Posterior vena cava (tissue), 2 donors: ENCODE results near the gene FZD8. TPM values are rescaled to one million over a fixed set of nuclear protein-coding genes. Genes with fewer than 3 reads are reported as not detected.

Experiments
- DNase-seq: peaks from one replicate; pipeline ENCODE4 v3.0.0-alpha.2; 2020; ENCODE audit warnings: low spot score
- intact Hi-C, 2 donors: fragments of 100-400 bp; cut with DNase I; formaldehyde crosslinking; loops; one replicate each; pipeline versions ENCODE4 v1.14.1 to v1.14.2; 2022 to 2023
- total RNA-seq, 2 donors: library from RNA; stranded (reverse); fragmentation: NEBNext Ultra II Directional; extraction: Animal tissue kit (Norgen Biotek cat#: 25700); gene quantifications; one replicate each; pipeline ENCODE4 v1.2.1, GENCODE V29; 2021
- donor health status: DM: yes; HTN: yes; CAD: no.
- donor health status: DM: yes; HTN: yes; CAD: no.

The FZD8 gene
- total RNA-seq, 2 donors from 2014 or later = 9.5 to 16.1 TPM

DNA sequence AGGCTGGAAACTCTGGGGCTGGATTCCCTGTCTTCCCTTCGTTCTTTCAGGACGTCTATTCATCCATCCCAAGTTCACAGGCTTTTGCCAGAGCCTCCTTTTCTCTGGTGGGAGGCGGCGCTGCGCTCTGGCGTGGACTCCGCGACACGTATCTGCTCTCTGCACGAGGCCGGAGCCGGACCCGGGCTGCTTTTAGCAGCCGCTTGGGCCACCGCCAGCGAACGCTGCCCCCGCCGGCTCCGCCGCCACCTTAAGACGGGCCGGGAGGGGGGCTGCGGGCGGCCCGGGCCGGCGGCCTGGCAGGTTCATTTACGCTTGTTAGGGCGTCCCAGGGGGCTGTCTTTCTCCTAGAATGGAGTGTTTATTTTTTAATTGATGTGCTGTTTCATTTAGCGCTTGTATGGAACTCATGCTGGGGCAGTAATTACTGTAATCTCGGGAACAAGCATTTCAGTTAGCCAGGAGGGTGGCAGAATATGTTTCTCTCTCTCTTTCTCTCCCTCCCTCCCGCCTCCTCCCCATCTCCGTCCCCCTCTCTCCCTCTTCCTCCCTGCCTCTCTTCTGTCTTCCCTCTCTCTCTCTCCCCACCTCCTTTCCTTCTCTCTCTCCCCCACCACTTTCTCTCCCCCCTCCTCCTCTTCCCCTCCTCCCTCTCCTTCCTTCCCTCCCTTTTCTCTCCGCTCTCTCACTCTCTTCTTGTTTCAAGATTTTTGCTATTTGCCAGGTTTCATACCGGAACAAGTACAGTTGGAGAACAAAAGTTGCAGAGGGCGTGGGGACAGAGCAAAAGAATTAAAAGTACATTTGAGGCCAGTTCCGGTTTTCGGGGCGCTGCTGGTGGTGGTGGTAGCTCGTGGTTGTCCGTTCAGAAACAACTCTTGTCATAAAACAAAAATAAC is 1.3 kb upstream of the FZD8 start:
- DNase-seq = peak; percentile 95
- intact Hi-C loops = no loop called here

DNA sequence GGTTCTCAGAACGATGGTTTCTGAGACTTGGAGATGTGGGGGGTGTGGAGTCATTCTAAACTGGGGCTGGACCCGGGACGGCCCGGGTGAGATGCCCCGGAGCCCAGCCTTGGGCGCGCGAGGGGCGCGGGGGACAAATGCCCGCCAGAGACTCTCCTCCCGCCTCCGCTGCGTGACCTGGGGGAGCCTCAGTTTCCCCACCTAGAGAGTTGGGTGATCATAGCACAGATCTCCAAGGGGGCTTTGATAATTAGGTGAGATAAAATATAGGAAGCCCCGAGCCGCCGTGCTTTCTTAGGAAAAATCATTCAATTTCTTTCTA is 658 bp upstream of the FZD8 start:
- intact Hi-C loops = no loop called here
- no peak for DNase-seq

DNA sequence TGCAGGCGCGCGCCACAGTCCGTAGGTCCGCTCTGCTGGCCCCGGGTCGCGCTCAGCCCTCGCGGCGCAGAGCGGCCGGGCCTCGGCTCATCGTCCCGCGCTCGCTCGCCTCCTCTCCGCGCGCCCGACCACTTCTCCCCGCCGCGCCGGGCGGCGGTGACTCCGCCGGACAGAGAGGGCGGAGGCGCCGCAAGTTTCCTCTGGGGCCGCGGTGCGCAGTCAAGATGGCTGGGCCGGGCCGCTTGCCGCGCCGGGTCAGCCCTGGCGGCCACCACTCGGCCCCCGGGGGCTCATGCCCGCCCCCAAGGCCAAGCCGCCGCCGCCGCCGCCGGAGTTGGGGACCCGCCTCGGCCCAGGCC is 441 bp downstream of the FZD8 start:
- intact Hi-C loops = no loop called here
- peak; percentile 82 for DNase-seq

DNA sequence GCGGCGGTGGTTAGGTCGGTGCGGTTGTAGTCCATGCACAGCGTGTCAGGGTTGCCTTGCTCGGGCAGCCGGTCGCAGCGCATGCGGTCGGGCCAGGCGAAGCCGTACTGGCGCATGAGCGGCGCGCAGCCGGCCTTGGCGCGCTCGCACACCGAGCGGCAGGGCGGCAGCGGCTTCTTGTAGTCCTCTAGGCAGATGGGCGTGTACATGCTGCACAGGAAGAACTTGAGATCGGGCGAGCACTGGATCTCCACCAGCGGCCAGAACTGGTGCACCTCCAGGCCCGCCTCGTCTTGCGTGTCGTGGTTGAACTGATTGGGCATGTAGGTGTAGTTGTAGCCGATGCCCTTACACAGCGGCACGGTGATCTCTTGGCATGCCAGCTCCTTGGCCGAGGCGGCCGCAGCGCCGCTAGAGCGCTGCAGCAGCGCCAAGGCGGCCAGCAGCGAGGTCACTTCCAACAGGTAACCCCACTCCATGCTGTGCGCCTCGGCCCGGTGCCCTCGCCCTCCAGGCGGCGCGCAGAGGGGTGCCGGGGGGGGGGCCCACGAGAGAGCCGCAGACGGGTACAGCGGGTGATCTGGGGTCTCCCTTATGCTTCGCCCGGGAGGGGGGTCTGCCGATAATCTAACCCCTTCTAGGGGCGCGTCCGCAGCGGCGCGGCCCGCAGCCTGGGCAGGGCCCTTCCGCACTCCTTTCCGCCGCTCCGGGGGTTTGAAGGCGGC is 983 bp downstream of the FZD8 start:
- peak; percentile 90 for DNase-seq
- intact Hi-C loops = no loop called here

DNA sequence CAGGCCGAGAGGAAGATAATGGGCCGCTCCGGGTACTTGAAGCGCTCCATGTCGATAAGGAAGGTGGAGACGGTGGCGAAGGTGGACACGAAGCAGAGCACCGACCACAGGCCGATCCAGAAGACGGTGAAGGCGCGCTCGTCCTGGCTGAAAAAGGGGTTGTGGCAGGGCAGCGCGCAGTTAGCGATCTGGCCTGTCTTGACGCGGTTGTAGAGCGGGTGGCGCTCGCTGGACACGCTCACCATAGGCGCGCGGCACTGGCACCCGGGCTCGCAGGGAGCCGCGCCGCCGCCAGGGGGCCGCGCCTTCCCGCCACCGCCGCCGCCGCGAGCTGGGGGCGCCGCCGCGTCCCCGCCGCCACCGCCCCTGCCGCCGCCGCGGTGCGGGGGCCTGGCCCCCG is 1.6 kb downstream of the FZD8 start:
- intact Hi-C loops = no loop called here
- peak; percentile 87 for DNase-seq

DNA sequence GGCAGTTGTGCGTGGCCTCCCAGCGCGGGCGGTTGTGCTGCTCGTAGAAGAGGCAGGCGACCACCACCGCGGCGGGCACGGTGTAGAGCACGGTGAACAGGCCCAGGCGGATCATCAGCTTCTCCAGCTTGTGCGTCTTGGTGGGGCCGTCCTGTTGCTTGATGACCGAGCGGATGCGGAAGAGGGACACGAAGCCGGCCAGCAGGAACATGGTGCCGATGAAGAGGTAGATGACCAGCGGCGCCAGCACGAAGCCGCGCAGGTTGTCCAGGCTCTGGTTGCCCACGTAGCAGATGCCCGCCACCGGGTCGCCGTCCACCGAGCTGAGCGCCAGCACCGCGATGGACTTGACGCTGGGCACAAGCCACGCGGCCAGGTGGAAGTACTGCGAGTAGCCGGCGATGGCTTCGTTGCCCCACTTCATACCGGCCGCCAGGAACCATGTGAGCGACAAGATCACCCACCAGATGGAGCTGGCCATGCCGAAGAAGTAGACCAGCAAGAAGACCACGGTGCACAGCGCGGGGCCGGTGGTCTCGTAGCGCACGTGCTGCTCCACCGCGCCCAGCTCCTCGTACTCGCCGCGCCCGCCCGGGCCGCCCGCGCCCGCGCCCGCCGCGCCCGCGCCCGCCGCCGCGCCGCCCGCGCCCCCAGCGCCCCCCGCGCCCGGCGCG is 2.2 kb downstream of the FZD8 start:
- peak; percentile 84 for DNase-seq
- intact Hi-C loops = loop anchor here (5.0 kb wide), 1 partner anchor 1137 kb away; no protein-coding TSS in a partner anchor

DNA sequence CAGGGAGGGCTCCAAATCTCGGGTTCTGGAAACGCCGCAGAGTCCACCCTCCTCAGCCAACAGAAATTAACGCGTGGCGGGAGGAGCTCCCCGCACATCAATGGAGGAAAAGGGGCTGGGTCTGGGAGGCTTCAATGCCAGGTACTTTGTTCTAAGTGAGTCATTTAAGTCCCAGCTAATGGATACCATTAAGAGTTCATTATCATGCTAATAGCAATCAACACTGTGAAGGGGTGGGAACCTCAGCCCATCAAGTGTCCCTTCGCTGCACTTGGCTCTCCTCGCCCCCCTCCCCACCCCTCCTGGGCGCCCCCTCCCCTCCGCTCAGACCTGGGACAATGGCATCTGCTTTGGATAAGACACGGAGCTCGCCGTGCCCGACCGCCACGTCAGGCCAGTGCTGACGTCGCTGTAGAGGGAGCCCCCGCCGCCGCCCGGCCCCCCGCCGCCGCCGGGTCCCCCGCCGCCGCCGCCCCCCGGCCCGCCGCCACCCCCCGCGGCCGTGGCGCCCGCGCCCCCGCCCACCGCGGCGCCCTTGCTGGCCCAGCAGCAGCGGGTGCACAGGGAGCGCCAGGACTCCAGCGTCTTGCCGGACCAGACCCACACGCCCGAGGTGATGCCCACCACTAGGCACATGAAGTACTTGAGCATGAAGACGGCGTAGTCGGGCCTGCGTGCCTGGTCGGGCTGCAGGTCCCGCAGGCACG is 2.9 kb downstream of the FZD8 start:
- DNase-seq = no peak
- intact Hi-C loops = loop anchor here (5.0 kb wide), 1 partner anchor 1138 kb away; no protein-coding TSS in a partner anchor

DNA sequence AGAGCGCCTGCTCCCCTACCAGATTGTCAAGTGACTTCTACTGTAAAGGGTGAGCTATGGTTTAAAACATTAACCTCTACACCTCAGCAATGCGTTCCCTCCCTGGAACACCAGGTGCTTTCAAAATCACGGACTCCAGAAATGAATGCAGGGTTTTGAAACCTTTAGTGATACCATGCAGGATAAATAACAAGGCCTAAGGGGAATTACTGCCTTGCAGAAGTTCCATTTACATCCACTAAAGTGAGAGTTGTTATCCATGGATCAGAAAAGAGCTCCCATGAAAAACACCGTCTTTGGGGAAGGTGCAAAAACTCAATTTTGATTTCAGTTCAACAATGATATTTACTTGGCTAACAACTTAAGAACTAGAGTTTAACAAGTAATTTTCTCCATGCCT is 4.0 kb downstream of the FZD8 start:
- intact Hi-C loops = loop anchor here (5.0 kb wide), 1 partner anchor 1139 kb away; no protein-coding TSS in a partner anchor
- DNase-seq = no peak

DNA sequence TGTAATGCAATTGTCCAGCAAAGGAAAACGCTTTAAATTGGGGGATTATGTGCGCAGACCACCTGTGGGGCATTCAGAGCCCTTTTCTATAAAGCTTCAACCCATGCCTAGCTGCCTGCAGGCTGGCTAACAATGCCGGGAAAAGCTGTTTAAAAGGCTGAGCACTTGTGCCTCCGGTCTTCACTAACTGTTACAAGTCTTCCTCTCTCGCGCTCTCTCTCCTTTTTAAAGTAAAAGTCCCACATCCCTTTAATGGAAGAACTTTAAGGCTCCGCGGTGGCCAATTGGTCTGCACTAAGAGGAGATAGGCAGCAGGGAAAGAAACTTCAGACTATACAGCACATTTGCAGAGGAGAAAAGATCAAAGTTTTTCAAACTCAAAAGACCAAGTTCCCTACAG is 4.6 kb downstream of the FZD8 start:
- no peak for DNase-seq
- intact Hi-C loops = loop anchor here (5.0 kb wide), 1 partner anchor 1140 kb away; no protein-coding TSS in a partner anchor

DNA sequence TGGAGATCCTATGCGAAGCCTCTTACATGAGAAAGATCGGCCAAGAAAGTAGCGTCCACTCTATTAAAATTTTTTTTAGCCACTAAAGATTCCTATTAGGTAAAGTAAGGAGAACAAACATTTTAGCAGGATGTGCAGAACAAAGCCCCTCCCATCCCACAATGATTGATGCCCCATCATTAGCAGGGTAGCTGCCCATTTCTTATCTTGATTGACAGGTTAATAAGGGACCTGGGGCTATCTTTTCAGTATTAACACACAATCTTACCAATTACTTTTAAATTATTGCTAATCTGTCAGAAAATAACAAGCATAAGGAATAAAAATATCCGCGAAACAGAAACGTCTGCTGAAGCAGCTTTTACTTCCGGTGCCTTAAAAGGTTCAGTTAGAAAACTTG is 5.1 kb downstream of the FZD8 start:
- intact Hi-C loops = loop anchor here (5.0 kb wide), 1 partner anchor 1140 kb away; no protein-coding TSS in a partner anchor
- DNase-seq = no peak

DNA sequence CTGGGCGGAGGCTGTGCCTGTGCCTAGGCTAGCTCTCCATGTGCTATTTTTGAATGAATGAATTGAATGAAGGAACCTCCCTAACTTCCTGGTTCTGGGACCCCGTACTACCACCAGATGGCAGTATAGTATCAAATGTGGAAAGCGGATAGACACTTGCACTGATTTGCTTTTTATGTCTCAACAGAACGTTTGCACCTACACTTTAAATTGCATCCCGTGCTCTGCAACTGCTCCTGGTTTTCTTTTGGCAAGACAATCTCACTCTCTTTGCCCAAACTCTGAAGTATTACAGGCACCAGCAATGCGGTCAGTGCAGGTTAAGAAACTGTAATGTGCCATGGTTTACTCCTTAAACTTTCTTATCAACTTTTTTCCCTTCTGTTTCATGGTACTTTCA is 6.5 kb downstream of the FZD8 start:
- DNase-seq = no peak
- intact Hi-C loops = loop anchor here (5.0 kb wide), 1 partner anchor 1142 kb away; no protein-coding TSS in a partner anchor

DNA sequence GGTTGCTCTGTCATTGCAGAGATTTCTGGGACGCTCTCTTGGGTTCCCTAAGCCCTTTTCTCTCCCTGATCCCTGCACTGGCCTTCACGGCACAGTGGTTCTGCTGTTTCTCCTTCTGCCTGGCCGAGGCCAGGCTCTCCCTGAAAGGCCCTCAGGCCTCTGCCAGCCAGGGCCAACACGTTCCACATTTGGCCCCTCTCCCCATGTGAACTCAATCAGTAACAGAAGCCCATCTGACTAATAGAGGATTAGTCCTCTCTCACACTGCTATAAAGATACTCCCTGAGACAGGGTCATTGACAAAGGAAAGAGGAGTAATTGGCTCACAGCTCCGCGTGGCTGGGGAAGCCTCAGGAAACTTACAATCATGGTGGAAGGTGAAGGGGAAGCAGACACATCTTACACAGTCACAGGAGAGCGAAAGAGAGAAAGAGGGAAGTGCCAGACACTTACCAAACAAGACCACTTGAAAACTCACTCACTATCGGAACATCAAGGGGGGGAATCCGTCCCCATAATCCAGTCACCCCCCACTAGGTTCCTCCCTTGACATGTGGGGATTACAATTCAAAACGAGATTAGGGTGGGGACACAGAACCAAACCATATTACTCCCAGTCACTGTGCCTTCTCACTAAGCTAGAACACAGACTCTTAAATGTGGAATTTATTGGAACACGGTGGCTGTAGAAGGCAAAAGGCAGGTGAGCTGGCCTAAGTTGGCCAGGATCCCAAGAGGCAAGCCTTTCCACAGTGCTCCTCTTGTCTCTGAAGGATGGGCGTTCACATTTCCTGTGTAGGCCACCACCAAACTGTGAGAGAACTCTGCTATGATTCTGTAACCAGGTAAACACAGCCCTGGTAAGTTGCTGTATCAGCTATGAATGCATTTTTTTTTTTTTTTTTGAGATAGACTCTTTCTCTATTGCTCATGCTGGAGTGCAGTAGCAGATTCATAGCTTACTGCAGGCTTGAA is 8.8 kb downstream of the FZD8 start:
- intact Hi-C loops = no loop called here
- no peak for DNase-seq

DNA sequence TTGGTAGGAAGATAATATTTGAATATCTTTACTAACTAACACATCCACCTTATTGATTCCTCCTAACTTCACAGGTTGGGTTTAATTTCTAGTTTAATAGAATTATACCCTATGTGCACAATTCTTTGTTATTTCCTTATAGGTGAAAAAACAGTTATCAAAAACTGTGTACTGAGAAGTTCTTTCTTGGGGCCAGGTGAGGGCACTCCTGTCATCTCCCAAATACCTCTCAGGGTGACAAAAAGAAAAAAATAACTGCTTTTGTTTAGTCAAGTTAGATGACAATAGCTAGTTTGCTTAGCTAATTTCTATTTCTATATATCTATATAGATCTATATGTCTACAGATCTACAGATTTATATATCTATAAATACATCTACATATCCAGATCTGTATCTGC is 10.1 kb downstream of the FZD8 start:
- intact Hi-C loops = no loop called here
- DNase-seq = no peak

DNA sequence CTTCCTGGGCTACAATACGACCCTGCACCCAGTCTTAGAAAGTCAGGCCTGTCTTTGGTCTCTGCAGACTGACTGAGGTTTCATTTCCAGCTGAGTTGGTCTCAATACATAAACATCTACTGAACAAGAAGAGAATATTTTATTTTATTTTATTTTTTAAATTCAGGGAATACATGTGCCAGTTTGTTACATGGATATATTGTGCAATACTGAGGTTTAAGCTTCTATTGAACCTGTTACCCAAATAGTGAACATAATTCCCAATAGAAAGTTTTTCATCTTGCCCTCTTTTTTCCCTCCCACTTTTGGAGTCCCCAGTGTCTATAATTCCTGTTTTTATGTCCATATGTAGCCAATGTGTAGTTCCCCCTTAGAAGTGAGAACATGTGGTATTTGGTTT is 10.7 kb downstream of the FZD8 start:
- intact Hi-C loops = no loop called here
- DNase-seq = no peak

DNA sequence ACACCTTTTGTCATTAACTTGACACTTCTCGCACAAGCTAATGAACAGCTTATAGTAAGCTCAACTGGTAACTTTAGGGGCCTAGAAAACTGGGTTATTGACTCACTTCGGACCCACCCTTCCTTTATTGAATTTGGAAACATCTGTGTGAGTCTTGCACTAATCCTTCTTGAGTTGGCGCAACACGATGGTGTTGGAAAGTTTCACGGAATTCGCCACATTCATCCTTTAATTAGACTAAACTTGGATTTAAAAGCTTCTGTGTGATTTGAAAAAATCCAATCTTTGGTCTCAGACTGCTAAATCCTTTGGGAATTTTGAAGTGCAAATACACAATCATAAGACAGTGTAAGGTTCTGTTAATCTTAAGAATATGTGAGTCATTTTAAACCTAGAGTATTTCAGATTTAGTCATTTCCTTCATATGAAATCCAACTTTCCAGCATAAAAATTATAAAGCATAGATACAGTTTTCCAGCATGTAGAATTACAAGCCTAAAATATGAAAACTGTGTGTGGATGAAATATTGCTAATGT is 15.1 kb downstream of the FZD8 start:
- no peak for DNase-seq
- intact Hi-C loops = no loop called here

DNA sequence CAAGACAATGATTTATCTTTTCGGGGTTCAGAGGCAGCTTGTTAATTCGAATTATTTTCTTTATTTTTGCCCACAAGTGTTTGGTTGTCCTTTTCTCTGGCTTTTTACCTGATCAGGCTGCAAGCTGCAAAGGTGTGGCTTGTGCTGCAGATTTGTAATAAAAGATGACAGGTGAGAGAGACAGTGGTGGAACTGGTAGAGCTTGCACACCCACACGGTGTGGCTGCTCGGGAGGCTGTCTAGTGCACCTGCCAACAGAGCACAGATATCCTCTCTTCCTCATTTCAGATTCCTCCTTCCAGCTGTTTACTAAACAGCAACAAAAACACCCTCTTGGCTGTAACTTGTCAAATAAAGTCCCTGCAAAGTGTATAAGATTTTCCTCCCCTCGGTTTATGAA is 27.8 kb downstream of the FZD8 start:
- DNase-seq = no peak
- intact Hi-C loops = no loop called here

DNA sequence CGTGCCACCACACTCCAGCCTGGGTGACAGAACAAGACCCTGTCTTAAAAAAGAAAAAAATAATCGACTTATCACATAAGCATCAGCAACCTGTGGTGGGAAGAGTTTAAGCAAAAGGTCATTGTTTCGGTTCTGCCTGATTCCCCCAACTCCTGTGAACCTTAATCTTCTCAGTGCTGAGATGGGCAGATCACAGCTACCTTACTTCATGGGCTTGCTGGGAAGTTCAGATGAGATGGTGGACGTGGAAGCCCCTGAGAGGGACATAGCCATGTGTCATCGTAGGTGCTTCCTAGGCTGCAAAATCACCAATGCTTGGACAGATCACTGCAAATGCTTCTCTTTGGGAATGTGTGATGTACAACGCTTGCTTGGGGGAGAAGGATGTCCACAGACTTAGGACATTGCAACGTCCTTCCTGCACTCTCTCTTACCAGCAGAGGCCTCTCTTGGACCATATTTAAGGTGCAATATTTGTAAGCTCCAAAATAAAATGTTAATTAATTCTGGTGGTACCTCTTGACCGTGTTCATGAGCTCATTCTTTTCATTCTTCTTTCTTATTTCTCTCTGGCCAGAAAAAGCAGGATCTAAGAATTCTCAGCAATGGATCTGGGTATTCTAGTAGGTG is 28.4 kb downstream of the FZD8 start:
- intact Hi-C loops = no loop called here
- no peak for DNase-seq

DNA sequence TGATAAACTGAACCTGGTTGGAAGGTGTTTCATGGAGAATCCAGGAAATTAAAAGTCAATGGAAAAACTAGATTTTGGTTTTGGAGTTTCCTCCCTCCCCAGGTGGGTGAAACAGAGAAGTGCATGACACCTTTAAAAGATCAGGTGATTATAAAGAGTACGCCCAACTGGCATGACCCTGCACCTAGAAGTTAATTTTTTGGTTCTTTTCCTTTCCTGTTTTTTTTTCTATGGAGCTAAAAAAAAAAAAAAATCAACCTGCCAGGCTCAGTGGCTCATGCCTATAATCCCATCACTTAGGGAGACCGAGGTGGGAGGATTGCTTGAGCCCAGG is 29.0 kb downstream of the FZD8 start:
- intact Hi-C loops = no loop called here
- DNase-seq = no peak
